GM12878 (cell line): ENCODE results near the gene XPO6. TPM values are rescaled to one million over a fixed set of nuclear protein-coding genes. Genes with fewer than 3 reads are reported as not detected.

Experiments
- ATAC-seq: fragments of 200-7000 bp; cut with Tn5 transposase; 3 replicates; pipeline ENCODE4 v1.9.1; 2020; ENCODE audit warnings: mild to moderate bottlenecking, moderate library complexity
- BruUV-seq: library from RNA; stranded (reverse); fragments of 400-500 nt; replicated peaks from 2 replicates; lab custom pipeline; 2021; lab: Mats Ljungman, UMichigan
- CTCF ChIA-PET: fragments of 300-600 bp; sonication (Branson Sonifier 250); formaldehyde crosslinking; extraction: SDS; loops from one replicate; lab custom pipeline; 2021; ENCODE audit warnings: inconsistent platforms; lab: Yijun Ruan, JAX
- POLR2A ChIA-PET: fragments of 350-600 bp; formaldehyde crosslinking; extraction: SDS; loops from one replicate; lab custom pipeline; 2021; ENCODE audit warnings: inconsistent platforms; lab: Charles Lee
- RAD21 ChIA-PET: fragments of 300-600 bp; sonication (Branson Sonifier 250); formaldehyde crosslinking; loops from one replicate; lab custom pipeline; 2023; ENCODE audit warnings: antibody characterized with exemption; ENCODE audit not compliant: unreplicated experiment; lab: Charles Lee
- SMC1A ChIA-PET: fragments of 300-600 bp; sonication (Branson Sonifier 250); formaldehyde crosslinking; loops from one replicate; lab custom pipeline; 2023; ENCODE audit not compliant: unreplicated experiment, uncharacterized antibody; lab: Charles Lee
- DNase-seq: peaks from one replicate; pipeline ENCODE4 v3.0.0-alpha.2; 2011; ENCODE audit warnings: low read depth, low spot score
- FAIRE-seq: peaks from 3 replicates; lab custom pipeline; 2011; peaks lifted over from hg19 to GRCh38; lab: Jason Lieb, UNC
- H2AFZ ChIP-seq: 2 replicates; pipeline ENCODE4 v1.6.0; 2011; ENCODE audit warnings: low read depth, low read length, control low read depth; ENCODE audit not compliant: control insufficient read depth
- H3K27ac ChIP-seq: 2 replicates; pipeline ENCODE4 v1.5.1; 2011; ENCODE audit warnings: control low read depth; ENCODE audit not compliant: control insufficient read depth, insufficient read depth
- H3K27me3 ChIP-seq, 2 experiments: replicated peaks in 1 of 2; 2 replicates each; pipeline versions ENCODE4 v1.6.0 to v1.6.1; 2011; ENCODE audit warnings: low read length in 1 of 2; ENCODE audit not compliant: control insufficient read depth in 2 of 2, insufficient read depth in 2 of 2
- H3K36me3 ChIP-seq, 2 experiments: 2 replicates each; pipeline ENCODE4 v1.5.1; 2011; ENCODE audit warnings: low read length in 1 of 2; ENCODE audit not compliant: control insufficient read depth in 2 of 2, insufficient read depth in 2 of 2
- H3K4me1 ChIP-seq: 2 replicates; pipeline ENCODE4 v1.6.1; 2011; ENCODE audit warnings: mild to moderate bottlenecking, low read length, moderate library complexity, mixed read lengths; ENCODE audit not compliant: control insufficient read depth, insufficient read depth
- H3K4me2 ChIP-seq: 2 replicates; pipeline ENCODE4 v1.6.0; 2011; ENCODE audit warnings: control low read depth; ENCODE audit not compliant: control insufficient read depth, insufficient read depth
- H3K4me3 ChIP-seq: fragments of 200-600 bp; sonication (generic); 2 replicates; pipeline ENCODE4 v1.5.1; 2016
- H3K79me2 ChIP-seq: 2 replicates; pipeline ENCODE4 v1.6.0; 2011; ENCODE audit warnings: low read length; ENCODE audit not compliant: control insufficient read depth, insufficient read depth
- H3K9ac ChIP-seq: 2 replicates; pipeline ENCODE4 v1.8.0; 2011; ENCODE audit warnings: low read length, control low read depth, mixed read lengths; ENCODE audit not compliant: control insufficient read depth, insufficient read depth
- H3K9me3 ChIP-seq: replicated peaks from 3 replicates; pipeline ENCODE4 v1.5.1; 2011; ENCODE audit warnings: mild to moderate bottlenecking, low read length; ENCODE audit not compliant: control insufficient read depth, insufficient read depth
- H4K20me1 ChIP-seq: 2 replicates; pipeline ENCODE4 v1.6.0; 2011; ENCODE audit not compliant: control insufficient read depth, insufficient read depth
- BHLHE40 ChIP-seq, 2 experiments: fragments of 450-650 bp in 1 of 2; IDR thresholded peaks; 2 replicates each; pipeline ENCODE4 v1.6.1; 2011 to 2017; ENCODE audit warnings: low read depth in 2 of 2, borderline replicate concordance in 1 of 2, improper control_type of control experiment in 1 of 2, low read length in 1 of 2, mild to moderate bottlenecking in 1 of 2
- CBX5 ChIP-seq: sonication (generic); IDR thresholded peaks from 2 replicates; pipeline ENCODE4 v1.6.1; 2016; ENCODE audit warnings: low read depth, moderate library complexity, mild to moderate bottlenecking, inconsistent platforms
- CHD1 ChIP-seq: IDR thresholded peaks from 2 replicates; pipeline ENCODE4 v1.6.1; 2012; ENCODE audit warnings: low read depth, low read length, improper control_type of control experiment
- E2F4 ChIP-seq: IDR thresholded peaks from 2 replicates; pipeline ENCODE4 v1.6.1; 2012; ENCODE audit warnings: low read depth, low read length, improper control_type of control experiment
- EP300 ChIP-seq, 2 experiments: fragments of 150-350 bp in 1 of 2; IDR thresholded peaks; 2 replicates each; pipeline ENCODE4 v1.6.1; 2011 to 2012; ENCODE audit warnings: low read depth in 2 of 2, low read length in 2 of 2, borderline replicate concordance in 1 of 2, improper control_type of control experiment in 1 of 2, inconsistent platforms in 1 of 2; ENCODE audit not compliant: control insufficient read depth in 1 of 2
- ETV6 ChIP-seq, 2 experiments: fragments of 450-650 bp in 1 of 2; IDR thresholded peaks in 1 of 2; conservative IDR thresholded peaks in 1 of 2; 2 replicates each; pipeline ENCODE4 v1.6.1; 2014; ENCODE audit warnings: antibody characterized with exemption in 1 of 2, borderline replicate concordance in 1 of 2, low read depth in 1 of 2, mild to moderate bottlenecking in 1 of 2, moderate library complexity in 1 of 2
- FOS ChIP-seq: IDR thresholded peaks from 3 replicates; pipeline ENCODE4 v1.6.1; 2011; ENCODE audit warnings: borderline replicate concordance; ENCODE audit not compliant: insufficient read length; ENCODE audit errors: extremely low read depth
- MTA2 ChIP-seq: fragments of 450-650 bp; IDR thresholded peaks from 2 replicates; pipeline ENCODE4 v1.6.1; 2016; ENCODE audit warnings: low read depth, mild to moderate bottlenecking, moderate library complexity
- PAX5 ChIP-seq: IDR thresholded peaks from 2 replicates; pipeline ENCODE4 v1.6.1; 2011; ENCODE audit warnings: low read depth, low read length, borderline replicate concordance
- POLR2A ChIP-seq: IDR thresholded peaks from 2 replicates; pipeline ENCODE4 v1.6.1; 2011; ENCODE audit warnings: low read depth, mild to moderate bottlenecking, low read length
- RCOR1 ChIP-seq: conservative IDR thresholded peaks from 2 replicates; pipeline ENCODE4 v1.6.1; 2012; ENCODE audit warnings: low read depth, low read length, improper control_type of control experiment
- SUPT20H ChIP-seq: IDR thresholded peaks from 2 replicates; pipeline ENCODE4 v1.6.1; 2011; ENCODE audit warnings: low read depth, mild to moderate bottlenecking, low read length, moderate library complexity, borderline replicate concordance; ENCODE audit not compliant: control insufficient read depth
- YY1 ChIP-seq: IDR thresholded peaks from 2 replicates; pipeline ENCODE4 v1.6.1; 2011; ENCODE audit warnings: low read depth, mild to moderate bottlenecking, low read length
- ZNF274 ChIP-seq: IDR thresholded peaks from one replicate; pipeline ENCODE4 v1.8.0; 2011; ENCODE audit not compliant: insufficient read length, insufficient read depth
- WGBS: methylation state at CpG from one replicate; pipeline ENCODE4 v1.1.6; 2016; ENCODE audit warnings: low lambda C conversion rate; ENCODE audit not compliant: insufficient replicate concordance, insufficient coverage; ENCODE audit errors: missing lambda C conversion rate; 5-methylcytosine and 5-hydroxymethylcytosine counted together
- in situ Hi-C: fragments of 300-500 bp; cut with MboI; formaldehyde crosslinking; loops from 9 replicates; pipeline ENCODE4 v1.14.3; 2018; ENCODE audit warnings: mixed read lengths
- intact Hi-C: fragments of 100-400 bp; cut with micrococcal nuclease; formaldehyde crosslinking; loops from one replicate; pipeline ENCODE4 v1.14.2; 2022; ENCODE audit not compliant: unreplicated experiment
- polyA plus RNA-seq, 11 experiments: library from polyadenylated mRNA; depleted of rRNA in 4 of 11; unstranded in 6 of 11; stranded (reverse) in 5 of 11; fragments of >200 nt; fragmentation: Nextera tagmentation in 4 of 11; fragmentation: Illumina TruSeq in 1 of 11; extraction: Ambion mirVana in 4 of 11; extraction: Trizol in 1 of 11; gene quantifications; 1 replicate in 1 of 11; 2 replicates in 10 of 11; pipeline versions ENCODE4 v1.2.1 to v1.2.3, GENCODE V29; 2011 to 2016; ENCODE audit warnings: inconsistent platforms in 2 of 11, missing spikeins in 2 of 11, low read depth in 1 of 11
- total RNA-seq, 4 experiments: library from RNA; depleted of rRNA in 3 of 4; stranded (reverse); fragments of >200 nt in 3 of 4; fragmentation: Illumina TruSeq in 1 of 4; extraction: Trizol in 1 of 4; gene quantifications; 2 replicates each; pipeline versions ENCODE4 v1.2.1 to v1.2.3, GENCODE V29; 2013 to 2021
- TF ChIP-seq, protein P1 (sequence below): fragments of 450-650 bp; IDR thresholded peaks from 2 replicates; pipeline ENCODE4 v1.6.1; 2017; ENCODE audit warnings: mild to moderate bottlenecking
- TF ChIP-seq, protein P2 (sequence below): fragments of 450-650 bp; formaldehyde crosslinking; IDR thresholded peaks from 2 replicates; pipeline ENCODE4 v1.4.0; 2020; ENCODE audit warnings: mild to moderate bottlenecking, moderate library complexity

Gene XPO6
- total and polyA plus RNA-seq, 10 of the 15 experiments (the other 5 are each of a cell fraction or from before 2014, with no cell fraction given): 9.9 to 246 (median 110) TPM

- TF ChIP-seq EP300 (IDR thresholded peaks at IDR 0.05; ENCODE audit: borderline replicate concordance in 1 of 2, control insufficient read depth in 1 of 2, low read depth in 2 of 2, low read length in 2 of 2): no peak
- TF ChIP-seq CBX5: no peak
- TF ChIP-seq E2F4: no peak
Measured at GRCh38 chr16:28213396-28213795, 1.6 kb upstream of the XPO6 start (continued).

GRCh38 chr16:28212532-28212873 is 738 bp upstream of the XPO6 start:
- in situ Hi-C loops: no loop called here
- FAIRE-seq: no peak

More at GRCh38 chr16:28212532-28212873, 738 bp upstream of the XPO6 start:
- peak overlapping the region; percentile 85 for H3K4me2 ChIP-seq
- peaks cover 0 to 6% of the 10 kb centered on the region in 2 experiments; a peak in 3 of 4 replicates for H3K36me3 ChIP-seq
- peak overlapping the region; percentile 54 for H3K9ac ChIP-seq
- DNase-seq: no peak
- intact Hi-C loops: no loop called here
- H3K4me1 ChIP-seq: peaks cover 6% of the 10 kb centered on the region; the same call in 1 of the 2 replicates
- no TSS peak for BruUV-seq
- ChIA-PET POLR2A (interaction anchor here (1.6 to 2.2 kb wide), 3 partner anchors 22 to 72 kb away, joined by 3 to 9 read pairs (median 4); no protein-coding TSS in a partner anchor), CTCF (interaction anchor here (1.7 to 8.1 kb wide), 5 partner anchors 10 to 240 kb away, joined by 5 to 91 read pairs (median 7); no protein-coding TSS in a partner anchor), SMC1A (interaction anchor here (1.8 to 13.4 kb wide), 3 partner anchors 10 to 72 kb away, joined by 7 to 272 read pairs (median 105); no protein-coding TSS in a partner anchor), RAD21 (interaction anchor here (9.8 to 12.5 kb wide), 2 partner anchors 22 to 71 kb away, joined by 63 to 192 read pairs; no protein-coding TSS in a partner anchor)
- H4K20me1 ChIP-seq: no peaks in the 10 kb centered on the region; the same call in 1 of the 2 replicates
- no peak for ATAC-seq
- H3K4me3 ChIP-seq: peak overlapping the region; percentile 73; the same call in 1 of the 2 replicates
- WGBS: 99% methylated on average over 4 of the region's 4 CpGs
- H3K27me3 ChIP-seq: no peaks in the 10 kb centered on the region
- H2AFZ ChIP-seq: peak overlapping the region; percentile 97
- peaks cover 40% of the 10 kb centered on the region for H3K79me2 ChIP-seq
- TF ChIP-seq, protein P1, sequence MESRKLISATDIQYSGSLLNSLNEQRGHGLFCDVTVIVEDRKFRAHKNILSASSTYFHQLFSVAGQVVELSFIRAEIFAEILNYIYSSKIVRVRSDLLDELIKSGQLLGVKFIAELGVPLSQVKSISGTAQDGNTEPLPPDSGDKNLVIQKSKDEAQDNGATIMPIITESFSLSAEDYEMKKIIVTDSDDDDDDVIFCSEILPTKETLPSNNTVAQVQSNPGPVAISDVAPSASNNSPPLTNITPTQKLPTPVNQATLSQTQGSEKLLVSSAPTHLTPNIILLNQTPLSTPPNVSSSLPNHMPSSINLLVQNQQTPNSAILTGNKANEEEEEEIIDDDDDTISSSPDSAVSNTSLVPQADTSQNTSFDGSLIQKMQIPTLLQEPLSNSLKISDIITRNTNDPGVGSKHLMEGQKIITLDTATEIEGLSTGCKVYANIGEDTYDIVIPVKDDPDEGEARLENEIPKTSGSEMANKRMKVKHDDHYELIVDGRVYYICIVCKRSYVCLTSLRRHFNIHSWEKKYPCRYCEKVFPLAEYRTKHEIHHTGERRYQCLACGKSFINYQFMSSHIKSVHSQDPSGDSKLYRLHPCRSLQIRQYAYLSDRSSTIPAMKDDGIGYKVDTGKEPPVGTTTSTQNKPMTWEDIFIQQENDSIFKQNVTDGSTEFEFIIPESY: no peak
- TF ChIP-seq PAX5: no peak
- TF ChIP-seq CHD1: no peak
- TF ChIP-seq MTA2: no peak
- TF ChIP-seq ETV6 (conservative IDR thresholded peaks at IDR 0.05 in 1 of 2, IDR thresholded peaks at IDR 0.05 in 1 of 2; ENCODE audit: borderline replicate concordance in 1 of 2, low read depth in 1 of 2): no peak
- no peak for TF ChIP-seq YY1
- no peak for TF ChIP-seq BHLHE40 (IDR thresholded peaks at IDR 0.05; ENCODE audit: borderline replicate concordance in 1 of 2, low read depth in 2 of 2, low read length in 1 of 2)
- TF ChIP-seq FOS: no peak
- no peak for TF ChIP-seq SUPT20H
- TF ChIP-seq RCOR1: no peak
- TF ChIP-seq, protein P2, sequence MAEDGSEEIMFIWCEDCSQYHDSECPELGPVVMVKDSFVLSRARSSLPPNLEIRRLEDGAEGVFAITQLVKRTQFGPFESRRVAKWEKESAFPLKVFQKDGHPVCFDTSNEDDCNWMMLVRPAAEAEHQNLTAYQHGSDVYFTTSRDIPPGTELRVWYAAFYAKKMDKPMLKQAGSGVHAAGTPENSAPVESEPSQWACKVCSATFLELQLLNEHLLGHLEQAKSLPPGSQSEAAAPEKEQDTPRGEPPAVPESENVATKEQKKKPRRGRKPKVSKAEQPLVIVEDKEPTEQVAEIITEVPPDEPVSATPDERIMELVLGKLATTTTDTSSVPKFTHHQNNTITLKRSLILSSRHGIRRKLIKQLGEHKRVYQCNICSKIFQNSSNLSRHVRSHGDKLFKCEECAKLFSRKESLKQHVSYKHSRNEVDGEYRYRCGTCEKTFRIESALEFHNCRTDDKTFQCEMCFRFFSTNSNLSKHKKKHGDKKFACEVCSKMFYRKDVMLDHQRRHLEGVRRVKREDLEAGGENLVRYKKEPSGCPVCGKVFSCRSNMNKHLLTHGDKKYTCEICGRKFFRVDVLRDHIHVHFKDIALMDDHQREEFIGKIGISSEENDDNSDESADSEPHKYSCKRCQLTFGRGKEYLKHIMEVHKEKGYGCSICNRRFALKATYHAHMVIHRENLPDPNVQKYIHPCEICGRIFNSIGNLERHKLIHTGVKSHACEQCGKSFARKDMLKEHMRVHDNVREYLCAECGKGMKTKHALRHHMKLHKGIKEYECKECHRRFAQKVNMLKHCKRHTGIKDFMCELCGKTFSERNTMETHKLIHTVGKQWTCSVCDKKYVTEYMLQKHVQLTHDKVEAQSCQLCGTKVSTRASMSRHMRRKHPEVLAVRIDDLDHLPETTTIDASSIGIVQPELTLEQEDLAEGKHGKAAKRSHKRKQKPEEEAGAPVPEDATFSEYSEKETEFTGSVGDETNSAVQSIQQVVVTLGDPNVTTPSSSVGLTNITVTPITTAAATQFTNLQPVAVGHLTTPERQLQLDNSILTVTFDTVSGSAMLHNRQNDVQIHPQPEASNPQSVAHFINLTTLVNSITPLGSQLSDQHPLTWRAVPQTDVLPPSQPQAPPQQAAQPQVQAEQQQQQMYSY: no peak
- TF ChIP-seq POLR2A: no peak
- TF ChIP-seq ZNF274: no peak
- H3K9me3 ChIP-seq: no peaks in the 10 kb centered on the region
- peak overlapping the region; percentile 67 for H3K27ac ChIP-seq
